ENCODE results near the gene TAS2R60.
"Not testable (repeated sequence)": the region's sequence is repeated elsewhere in the genome, so short reads cannot be mapped to it uniquely, and the experiment has no call there.

Gene TAS2R60

DNA sequence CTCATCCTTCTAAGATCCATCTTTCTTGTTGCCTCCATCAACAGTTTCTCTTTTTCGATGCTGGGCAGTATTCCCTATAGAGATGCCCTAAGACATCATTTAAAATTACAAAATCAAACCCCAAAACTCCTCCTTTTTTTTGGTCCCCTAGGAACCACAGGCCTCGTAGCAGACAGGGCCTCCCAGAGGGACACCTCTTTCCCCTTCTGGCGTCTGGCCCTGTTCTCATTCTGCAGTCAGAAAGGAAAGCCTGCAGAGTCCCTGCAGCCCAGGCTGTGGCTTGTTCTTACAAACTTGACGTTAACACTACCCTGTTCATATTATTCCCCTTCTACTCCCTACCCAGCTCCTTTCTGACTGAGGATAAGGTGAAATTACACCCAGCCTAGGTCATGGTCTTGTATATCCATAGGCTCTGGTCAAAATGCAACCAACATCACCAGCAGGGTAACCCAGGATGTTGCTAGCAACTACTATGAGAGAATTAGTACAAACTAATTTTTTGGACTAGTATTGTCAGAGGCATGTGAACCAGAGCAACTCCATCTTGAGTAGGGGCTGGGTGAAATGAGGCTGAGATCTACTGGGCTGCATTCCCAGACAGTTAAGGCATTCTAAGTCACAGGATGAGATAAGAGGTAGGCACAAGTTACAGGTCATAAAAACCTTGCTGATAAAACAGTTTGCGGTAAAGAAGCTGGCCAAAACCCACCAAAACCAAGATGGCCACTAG lies 31.1 kb upstream of the TAS2R60 start:
- DNase-seq (ENCODE audit: low read depth), result no peak

DNA sequence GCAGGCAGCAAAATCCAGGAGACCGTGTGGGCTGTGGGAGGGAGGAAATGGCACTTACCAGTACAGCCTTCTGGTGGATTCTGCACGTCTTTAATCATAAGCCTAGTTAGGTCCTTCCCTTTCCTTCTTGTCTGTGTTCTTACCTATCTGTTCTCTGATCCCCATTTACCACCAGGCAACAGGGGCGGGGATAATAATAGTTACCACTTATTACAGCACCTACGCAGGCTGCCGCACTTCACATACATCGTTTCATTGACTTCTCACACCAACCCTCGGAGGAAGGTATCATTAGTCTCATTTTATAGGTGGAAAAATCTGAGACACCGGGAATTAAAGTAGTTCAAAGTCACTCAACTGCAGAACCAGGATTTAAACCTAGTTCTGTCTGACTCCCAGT lies 30.1 kb upstream of the TAS2R60 start:
- DNase-seq (ENCODE audit: low read depth), result no peak

DNA sequence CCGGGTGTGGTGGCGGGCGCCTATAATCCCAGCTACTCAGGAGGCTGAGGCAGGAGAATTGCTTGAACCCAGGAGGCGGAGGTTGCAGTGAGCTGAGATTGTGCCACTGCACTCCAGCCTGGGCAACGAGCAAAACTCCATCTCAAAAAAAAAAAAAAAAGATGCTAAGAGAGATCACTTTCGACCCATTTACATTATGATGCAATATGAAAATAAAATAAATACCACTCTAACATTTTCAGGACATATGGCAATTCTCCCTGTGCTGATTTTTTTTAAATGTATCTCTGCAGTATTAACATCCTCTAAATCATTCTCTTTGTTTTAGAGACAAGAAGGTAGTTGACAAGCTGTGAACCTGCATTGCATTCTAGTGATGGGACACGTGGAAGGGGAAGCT lies 28.0 kb upstream of the TAS2R60 start:
- not testable (repeated sequence) for DNase-seq (ENCODE audit: low read depth)

DNA sequence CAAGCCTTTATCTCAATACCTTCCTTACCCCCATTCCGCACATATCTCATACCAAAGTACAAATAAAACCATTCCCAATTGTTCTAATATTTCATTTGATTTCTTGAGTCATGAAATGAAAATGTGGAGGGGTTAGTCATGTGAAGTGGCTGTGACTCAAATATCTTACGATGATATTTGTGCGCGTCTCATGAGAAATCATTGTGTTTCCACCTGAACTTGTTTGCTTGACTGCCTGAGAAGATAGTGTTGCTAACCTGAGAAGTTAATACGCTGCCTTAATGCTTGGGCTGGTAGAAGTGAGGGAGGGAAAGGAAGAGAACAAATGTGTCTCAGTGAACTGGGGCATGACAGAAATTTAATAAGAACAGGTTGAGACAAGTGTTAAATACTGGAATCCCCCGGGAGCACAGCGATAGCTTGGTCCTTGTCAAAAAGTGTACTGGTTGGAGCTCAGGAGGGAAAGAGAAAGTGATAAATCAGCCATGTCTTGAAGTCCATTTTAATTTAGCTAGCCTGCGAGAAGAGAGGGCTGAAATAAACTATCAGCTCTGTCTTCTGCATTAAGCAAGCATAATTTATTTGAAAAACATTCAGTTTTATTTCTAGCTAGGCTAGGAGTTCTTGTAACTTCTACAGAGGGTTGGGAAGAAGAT lies 27.4 kb upstream of the TAS2R60 start:
- DNase-seq (ENCODE audit: low read depth), result no peak

DNA sequence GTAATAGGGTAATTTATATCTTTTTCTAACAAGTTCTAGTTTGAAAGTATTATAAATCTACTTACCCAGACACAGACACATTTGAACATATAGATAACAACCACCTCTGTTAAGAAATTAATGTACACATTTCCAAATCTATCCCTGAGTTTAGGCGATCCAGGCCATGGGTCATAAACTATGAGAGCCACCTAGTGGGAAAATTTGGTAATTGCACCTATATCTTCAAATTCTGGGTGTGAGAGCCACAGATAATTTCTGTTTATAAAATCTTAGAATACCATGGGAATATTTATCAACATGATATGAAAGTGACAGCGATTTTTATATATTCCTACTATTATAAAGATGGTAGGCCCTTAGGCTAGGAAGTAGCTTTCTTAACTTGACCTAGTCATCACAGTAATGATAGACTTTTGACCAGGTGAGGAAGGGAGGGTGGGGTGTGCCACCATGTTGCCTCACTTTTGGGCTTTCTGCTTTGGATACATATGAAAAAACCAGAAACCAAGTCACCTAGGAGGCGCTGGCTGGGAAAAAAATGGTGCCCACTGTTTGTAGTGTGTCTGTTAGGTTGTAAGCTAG lies 26.6 kb upstream of the TAS2R60 start:
- peak; percentile 23 for DNase-seq (ENCODE audit: low read depth)

DNA sequence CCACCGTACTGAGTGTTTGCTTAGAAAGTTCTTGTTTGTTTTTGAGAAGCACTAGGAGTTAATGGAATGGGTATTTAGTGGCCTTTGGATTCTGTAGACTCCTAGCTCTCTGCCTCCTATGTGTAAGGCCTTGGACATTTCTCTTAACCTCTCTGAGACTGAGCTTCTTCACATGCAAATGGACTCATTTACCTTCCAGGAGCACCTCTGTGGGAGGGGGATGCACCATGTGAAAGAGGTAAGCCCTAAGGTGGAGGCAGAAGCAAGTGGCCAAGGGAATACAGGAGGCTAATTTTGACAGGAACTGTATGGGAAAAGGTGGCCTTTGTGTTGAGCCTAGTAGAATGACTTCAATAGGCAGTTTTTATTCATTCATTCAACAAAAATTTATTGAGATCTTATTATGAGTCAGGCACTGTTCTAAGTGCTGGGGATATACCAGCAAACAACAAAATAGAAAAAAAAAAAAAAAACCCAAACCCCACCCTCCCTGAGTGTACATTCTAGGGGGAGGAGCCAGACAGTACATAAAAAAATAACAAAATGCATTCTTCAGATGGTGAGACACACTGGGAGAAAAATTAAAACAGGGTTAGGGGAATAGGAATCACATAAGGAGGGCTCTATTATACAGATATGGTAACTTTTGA lies 25.4 kb upstream of the TAS2R60 start:
- DNase-seq (ENCODE audit: low read depth), result no peak

DNA sequence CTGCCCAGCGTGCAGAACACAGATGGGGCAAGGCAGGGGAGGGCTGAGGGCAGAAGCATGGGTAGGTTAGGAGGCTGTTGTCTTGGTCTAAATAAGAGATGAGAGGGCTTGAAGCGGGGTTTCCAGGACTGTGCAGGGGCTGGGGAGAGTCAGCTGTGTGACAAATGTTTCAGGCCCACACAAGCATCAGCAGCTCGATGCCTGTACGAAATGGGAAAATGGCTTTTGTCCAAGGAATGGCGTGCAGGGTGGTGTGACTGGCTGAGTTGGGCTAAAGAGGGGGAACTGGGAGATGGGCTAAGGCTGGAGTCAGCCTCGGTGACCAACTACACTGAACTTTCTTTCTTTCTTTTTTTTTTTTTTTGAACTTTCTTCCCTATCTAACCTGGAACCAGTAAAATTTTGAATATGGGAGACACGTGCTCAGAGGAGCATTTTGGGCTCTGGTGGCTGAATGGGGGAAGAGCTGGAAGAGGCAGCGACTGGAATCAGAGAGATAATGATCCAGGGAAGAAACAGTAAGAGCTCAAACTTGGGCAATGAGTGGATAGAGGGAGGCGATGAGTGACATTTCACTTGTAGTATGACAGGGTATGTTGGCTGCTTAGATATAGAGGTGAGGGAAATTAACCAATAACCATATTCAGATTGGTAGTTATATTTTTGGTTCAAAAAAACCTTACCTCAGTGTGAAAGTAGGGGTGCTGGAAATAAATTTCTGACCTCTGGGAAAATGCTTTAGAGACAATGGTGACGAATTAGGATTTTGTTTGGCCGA lies 24.4 kb upstream of the TAS2R60 start:
- DNase-seq (ENCODE audit: low read depth), result no peak

DNA sequence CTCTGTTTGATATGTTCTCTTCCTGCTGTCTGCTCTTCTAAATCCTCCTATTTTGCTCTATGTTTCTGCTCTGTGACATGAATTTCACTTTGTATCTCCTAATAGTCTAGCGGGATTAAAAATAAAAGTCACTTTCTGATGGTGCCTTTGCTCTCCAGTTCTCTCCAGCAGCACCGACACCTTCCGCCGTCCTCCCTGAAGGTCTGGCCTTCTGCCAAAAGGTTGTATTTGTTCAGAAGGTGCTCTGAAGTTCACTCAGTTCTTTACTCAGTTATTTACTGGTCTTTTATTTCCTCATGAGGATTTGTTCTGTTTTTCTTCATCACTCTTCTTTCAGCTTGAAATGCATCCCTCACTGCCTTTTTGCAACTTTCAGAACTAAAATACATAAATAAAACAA lies 23.4 kb upstream of the TAS2R60 start:
- no peak for DNase-seq (ENCODE audit: low read depth)

DNA sequence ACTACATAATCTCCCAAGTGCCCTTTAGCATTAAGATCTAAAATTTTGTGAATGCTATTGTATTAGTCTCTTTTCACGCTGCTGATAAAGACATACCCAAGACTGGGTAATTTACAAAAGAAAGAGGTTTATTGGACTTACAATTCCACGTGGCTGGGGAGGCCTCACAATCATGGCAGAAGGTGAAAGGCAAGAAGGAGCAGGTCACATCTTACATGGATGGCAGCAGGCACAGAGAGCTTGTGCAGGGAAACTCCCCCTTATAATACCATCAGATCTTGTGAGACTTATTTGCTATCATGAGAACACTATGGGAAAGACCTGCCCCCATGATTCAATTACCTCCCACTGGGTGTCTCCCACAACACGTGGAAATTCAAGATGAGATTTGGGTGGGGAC lies 22.6 kb upstream of the TAS2R60 start:
- DNase-seq (ENCODE audit: low read depth), result not testable (repeated sequence)

DNA sequence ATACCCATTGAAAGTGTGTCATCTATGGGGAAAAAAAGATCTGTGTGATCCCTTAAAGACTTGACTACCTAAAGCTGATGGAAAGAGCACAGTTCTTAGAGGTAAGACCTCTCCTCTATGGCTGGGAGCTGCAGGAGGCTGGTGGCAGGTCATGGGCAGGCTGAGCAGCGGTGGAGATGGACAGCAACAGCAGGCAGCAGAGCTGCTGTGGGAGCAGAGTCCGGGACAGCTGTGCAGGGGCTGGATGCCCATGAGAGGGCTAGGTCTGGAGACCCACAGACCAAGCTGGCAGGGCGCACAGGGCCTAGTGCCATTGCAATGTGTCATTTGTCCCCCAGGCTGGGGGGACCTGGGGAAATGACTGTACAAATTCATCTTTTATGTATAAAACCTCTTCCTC lies 21.2 kb upstream of the TAS2R60 start:
- no peak for DNase-seq (ENCODE audit: low read depth)

DNA sequence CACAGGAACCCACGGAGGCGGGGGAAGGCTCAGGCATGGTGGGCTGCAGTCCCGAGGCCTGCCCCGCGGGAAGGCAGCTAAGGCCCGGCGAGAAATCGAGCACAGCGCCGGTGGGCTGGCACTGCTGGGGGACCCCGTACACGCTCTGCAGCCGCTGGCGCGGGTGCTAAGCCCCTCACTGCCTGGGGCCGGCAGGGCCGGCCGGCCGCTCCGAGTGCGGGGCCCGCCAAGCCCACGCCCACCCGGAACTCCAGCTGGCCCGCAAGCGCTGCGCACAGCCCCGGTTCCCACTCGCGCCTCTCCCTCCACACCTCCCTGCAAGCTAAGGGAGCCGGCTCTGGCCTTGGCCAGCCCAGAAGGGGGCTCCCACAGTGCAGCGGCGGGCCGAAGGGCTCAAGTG lies 18.8 kb upstream of the TAS2R60 start:
- DNase-seq (ENCODE audit: low read depth), result not testable (repeated sequence)

DNA sequence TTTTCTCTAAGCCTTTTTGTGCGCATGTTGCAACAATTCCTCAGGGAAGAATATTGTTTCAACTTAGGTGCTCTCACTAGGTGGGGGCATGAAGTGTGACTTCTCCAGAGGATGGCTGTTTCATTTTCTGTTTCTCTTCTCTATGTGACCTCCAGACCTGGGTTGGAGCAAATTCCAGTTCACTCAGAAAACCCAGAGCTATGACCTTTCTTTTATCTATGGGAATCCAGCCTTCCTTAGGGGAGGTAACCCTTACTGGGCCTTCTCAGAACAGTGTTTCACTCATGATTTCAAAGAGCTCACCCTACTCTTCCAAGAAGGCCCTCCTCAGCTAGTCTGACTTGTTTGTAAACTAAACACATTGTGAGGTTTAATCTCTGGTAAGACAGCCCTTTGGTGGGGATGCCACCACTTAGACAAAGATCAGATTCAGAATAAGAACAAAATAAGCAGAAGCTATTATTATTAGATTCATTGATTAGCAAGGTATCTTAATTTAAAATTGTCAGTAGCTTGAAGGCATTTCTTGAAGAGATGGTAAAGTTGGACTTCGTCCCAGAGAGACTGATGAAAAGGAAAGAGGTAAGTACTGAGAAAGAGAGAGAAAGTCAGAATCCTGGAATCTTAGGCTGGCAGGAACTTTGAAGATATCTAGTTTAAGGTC lies 16.6 kb upstream of the TAS2R60 start:
- no peak for DNase-seq (ENCODE audit: low read depth)

DNA sequence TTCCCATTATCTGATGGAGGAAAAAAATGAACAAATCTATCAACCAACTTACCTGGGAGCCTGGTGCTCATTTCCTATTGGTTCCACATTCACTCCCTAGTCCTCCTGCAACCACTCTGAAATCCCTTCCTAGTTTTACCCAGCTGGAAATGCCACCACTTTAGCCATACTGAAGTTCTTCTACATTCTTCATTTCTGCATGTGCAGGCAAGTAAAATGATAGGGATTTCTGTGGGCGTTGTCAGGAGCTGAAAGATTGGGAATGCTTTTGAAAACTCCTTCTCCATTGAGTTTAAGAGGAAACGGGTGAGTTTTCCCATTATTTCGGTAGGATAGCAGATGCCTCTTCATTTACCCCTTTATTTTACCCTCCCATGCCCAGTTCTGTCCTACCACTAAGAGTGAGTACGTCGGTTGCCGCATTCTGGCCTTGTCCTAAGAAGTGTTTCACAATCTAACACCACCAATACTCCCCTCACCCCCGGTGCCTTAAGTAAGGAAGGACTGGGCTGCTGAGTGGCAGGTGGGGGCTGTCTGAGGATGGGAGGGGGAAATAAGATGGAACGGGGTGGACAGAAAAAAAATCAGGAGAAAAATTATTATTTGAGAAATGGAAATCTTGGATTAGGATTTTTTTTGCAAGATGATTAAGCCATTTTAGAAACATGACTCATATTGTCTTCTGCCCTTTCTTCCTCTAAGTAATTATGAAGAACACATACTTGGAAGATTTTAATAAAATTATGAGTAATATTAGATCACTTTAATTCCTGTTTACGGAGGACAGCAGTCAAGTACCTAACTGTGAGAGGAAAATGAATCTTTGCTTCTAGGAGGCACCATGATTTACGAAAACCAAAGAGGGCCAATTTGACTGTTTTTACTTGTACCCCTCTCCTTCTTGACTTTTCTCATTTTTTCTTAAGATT lies 13.2 kb upstream of the TAS2R60 start:
- no peak for DNase-seq (ENCODE audit: low read depth)

DNA sequence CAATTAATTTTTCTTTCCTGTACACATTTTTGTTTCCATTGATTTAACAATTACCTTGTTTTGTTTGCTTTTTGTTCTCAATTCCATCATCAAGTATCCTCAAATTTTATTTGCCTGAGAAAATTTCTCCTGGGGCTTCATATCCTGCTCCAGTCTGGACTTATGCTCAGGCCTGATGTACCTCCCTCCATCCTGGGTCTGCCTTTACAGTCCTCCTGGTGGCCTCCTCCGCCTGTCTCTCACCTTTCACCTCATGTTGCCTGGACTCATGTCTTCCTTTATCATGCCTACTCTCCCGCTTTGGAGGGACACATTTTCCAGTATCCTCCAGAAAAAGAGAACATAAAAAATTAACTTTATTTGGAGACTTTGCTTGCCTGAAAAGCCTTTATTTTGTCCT lies 12.1 kb upstream of the TAS2R60 start:
- DNase-seq (ENCODE audit: low read depth), result no peak

DNA sequence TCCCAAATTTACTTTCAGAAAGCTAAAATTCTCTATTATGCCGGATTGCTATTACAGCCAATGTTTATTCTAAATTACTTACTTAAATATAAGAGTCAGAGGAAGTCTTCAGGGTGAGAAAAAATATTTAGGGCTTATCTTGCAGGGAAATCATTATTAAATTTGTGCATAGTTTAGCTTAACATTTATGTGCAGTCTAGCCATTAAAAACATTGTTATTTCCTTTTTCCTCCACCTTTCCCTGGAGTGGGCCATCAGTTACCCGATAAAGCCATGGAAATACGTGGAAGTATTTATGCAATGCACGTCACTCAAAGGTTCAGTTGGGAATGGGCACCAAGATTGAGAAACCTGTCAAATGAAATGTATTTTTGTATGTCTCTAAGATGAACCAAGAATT lies 9.5 kb upstream of the TAS2R60 start:
- no peak for DNase-seq (ENCODE audit: low read depth)

DNA sequence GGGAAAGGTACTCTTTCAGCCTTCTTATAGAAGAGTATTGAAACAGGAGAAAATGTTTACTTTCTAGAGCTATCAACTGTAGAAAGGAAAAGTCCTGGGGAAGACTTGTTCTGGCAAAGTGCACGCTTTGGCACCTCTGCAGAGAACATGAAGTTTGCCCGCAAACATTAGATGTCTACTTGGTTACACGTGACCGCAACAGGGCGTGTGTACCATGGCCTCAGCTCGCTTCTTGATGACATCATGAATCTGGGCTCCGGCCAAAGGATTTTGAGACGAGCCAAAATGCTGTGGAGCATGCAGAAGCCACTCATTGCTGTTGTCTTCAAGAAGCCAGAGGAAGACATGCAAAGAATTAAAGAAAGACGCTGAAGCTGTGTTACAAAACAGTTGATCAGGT lies 8.6 kb upstream of the TAS2R60 start:
- no peak for DNase-seq (ENCODE audit: low read depth)

DNA sequence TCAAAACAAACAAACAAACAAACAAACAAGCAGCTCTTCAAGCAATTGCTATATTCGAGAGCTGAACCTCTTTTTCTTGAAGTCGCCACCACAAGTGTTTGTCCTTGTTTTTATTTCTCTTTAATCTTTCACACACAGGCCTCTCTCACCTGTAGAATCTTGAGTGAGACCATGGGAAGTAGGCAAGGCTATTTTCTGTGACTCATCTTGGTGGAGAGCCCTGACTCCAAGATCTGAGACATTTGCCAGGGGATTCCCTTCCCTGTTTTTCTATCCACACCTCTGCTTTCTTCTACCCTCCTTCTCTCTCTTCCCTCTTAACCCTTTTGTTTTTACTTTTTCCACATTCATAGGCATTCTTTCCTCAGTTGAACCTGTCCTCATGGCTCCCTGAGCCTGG lies 8.0 kb upstream of the TAS2R60 start:
- DNase-seq (ENCODE audit: low read depth), result no peak

DNA sequence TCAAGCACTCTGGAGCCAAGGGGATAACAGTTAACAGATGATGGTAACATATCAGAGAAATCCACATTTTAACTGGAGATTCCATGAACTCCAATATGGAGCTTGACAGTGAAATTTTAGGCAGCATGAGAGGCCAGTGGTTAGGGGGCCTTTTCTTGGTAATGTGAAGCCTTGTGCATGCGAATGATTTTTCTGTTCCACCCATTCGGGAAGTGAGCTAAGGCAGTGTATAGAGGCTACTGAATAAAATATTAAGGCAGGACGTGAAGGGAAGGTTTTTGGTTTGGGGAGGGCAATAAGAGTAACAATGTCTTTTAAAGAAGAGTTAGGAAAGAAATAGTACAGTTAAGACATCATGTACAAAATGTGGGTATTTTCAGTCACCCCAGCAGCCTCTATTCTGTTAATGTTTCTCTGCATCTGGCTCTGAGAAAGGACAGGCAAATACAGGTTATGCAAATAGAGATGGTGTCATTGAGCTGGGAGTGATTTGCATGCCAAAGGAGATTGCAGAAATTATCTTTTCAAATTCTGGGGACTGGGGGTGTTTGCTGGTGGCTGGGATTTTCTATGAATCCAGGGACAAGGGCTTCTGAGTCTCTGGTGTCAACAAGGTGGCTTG lies 6.8 kb upstream of the TAS2R60 start:
- DNase-seq (ENCODE audit: low read depth), result no peak

DNA sequence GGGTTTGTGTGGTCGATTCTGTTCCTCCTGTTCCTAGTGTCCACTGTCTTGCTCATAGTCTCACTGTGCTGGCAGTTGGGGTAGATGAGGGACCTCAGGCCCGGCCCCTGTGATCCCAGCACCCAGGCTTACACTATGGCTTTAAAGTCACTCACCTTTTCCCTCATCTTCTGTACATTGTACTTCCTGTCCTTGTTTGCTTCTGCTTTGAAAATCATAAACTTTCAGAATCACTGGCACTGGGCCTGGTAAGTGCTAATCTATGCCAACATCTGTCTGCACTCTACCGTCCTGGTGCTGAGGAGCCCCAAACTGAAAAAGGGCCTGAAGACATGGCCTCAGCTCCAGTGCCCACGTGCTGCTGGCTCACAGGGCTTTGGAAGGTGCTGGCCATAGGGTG lies 5.7 kb upstream of the TAS2R60 start:
- DNase-seq (ENCODE audit: low read depth), result no peak

DNA sequence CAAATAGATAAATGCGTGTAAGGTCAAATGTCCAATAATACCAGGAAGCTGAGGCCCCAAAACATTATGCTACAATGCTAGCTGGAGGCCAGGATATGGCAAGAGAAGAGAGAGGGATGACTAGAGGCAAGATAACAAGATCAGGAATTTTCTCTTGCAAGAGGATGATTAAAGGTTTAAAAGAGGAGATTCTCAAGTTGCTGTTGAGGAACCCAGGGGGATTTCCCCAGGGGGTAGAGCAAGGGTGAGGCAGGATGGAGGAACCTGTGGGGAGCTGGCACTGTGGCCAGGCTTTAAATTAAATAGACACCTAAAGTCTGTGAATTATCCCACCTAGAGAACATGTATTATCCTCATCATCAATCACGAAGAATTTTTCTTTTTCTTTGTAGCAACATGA lies 3.4 kb upstream of the TAS2R60 start:
- no peak for DNase-seq (ENCODE audit: low read depth)
